MCF 10A (cell line): ENCODE results near the gene TRPC4AP. TPM values are rescaled to one million over a fixed set of nuclear protein-coding genes. Genes with fewer than 3 reads are reported as not detected.

ENCODE experiments used
- BruUV-seq: library from RNA; stranded (reverse); fragments of 400-500 nt; replicated peaks from 2 replicates; lab custom pipeline; 2021; lab: Mats Ljungman, UMichigan
- CTCF ChIA-PET: fragments of 300-600 bp; sonication (Branson Sonifier 250); formaldehyde crosslinking; extraction: SDS; loops from one replicate; lab custom pipeline; 2021; ENCODE audit warnings: antibody characterized with exemption, inconsistent platforms; lab: Yijun Ruan, JAX
- POLR2A ChIA-PET: fragments of 300-600, 350-650 bp; sonication (Branson Sonifier 250); formaldehyde crosslinking; extraction: SDS; loops from one replicate; lab custom pipeline; 2020; ENCODE audit warnings: antibody characterized with exemption, inconsistent platforms; lab: Yijun Ruan, JAX
- DNase-seq: peaks from one replicate; pipeline ENCODE4 v3.0.0-alpha.2; 2018; ENCODE audit not compliant: unreplicated experiment
- H3K27ac Mint-ChIP-seq: one replicate; pipeline ENCODE4 v1.8.0; 2022; ENCODE audit warnings: mild to moderate bottlenecking, low read depth, mixed read lengths; ENCODE audit not compliant: unreplicated experiment
- H3K27me3 Mint-ChIP-seq: one replicate; pipeline ENCODE4 v1.8.0; 2022; ENCODE audit warnings: mixed read lengths; ENCODE audit not compliant: insufficient read depth, unreplicated experiment
- H3K36me3 Mint-ChIP-seq: one replicate; pipeline ENCODE4 v1.8.0; 2022; ENCODE audit warnings: mild to moderate bottlenecking, moderate library complexity, mixed read lengths; ENCODE audit not compliant: insufficient read depth, unreplicated experiment
- H3K4me1 Mint-ChIP-seq: one replicate; pipeline ENCODE4 v1.8.0; 2022; ENCODE audit warnings: mixed read lengths; ENCODE audit not compliant: insufficient read depth, unreplicated experiment
- H3K4me3 Mint-ChIP-seq: one replicate; pipeline ENCODE4 v1.8.0; 2022; ENCODE audit warnings: mild to moderate bottlenecking, moderate library complexity, mixed read lengths; ENCODE audit not compliant: unreplicated experiment
- H3K9me3 Mint-ChIP-seq: one replicate; pipeline ENCODE4 v1.8.0; 2022; ENCODE audit warnings: mixed read lengths; ENCODE audit not compliant: unreplicated experiment
- CTCF ChIP-seq: fragments of 200-600 bp; IDR thresholded peaks from one replicate; pipeline ENCODE4 v1.8.0; 2022; ENCODE audit warnings: antibody characterized with exemption, mild to moderate bottlenecking; ENCODE audit not compliant: unreplicated experiment
- intact Hi-C: fragments of 100-400 bp; cut with micrococcal nuclease; formaldehyde crosslinking; loops from 2 replicates; pipeline ENCODE4 v1.14.1; 2022
- total RNA-seq: library from RNA; stranded (reverse); gene quantifications from 2 replicates; pipeline ENCODE4 v1.2.3, GENCODE V29; 2022

The TRPC4AP gene
- total RNA-seq, 1 experiment from 2014 or later, result 51.8 TPM

GRCh38 chr20:35120012-35120701, 27.6 kb upstream of the TRPC4AP start:
- Mint-ChIP-seq H3K27ac (no peak overlapping the region), H3K27me3 (no peaks in the 10 kb centered on the region), H3K9me3 (no peaks in the 10 kb centered on the region), H3K36me3 (peaks cover 81% of the 10 kb centered on the region), H3K4me3 (no peak overlapping the region), H3K4me1 (no peaks in the 10 kb centered on the region)
- POLR2A ChIA-PET, result interaction anchor here (0.9 kb wide), 1 partner anchor 8 kb away, joined by 3 read pairs; no protein-coding TSS in a partner anchor
- no TSS peak for BruUV-seq
- no peak for TF ChIP-seq CTCF
- intact Hi-C loops, result no loop called here
- no peak for DNase-seq
- CTCF ChIA-PET, result no interaction called here

- Mint-ChIP-seq H3K27ac (no peak overlapping the region), H3K4me3 (no peak overlapping the region), H3K27me3 (no peaks in the 10 kb centered on the region), H3K9me3 (no peaks in the 10 kb centered on the region), H3K4me1 (no peaks in the 10 kb centered on the region), H3K36me3 (peaks cover 70% of the 10 kb centered on the region)
- CTCF ChIA-PET, result interaction anchor here (0.6 to 1.0 kb wide), 2 partner anchors 26 to 27 kb away, joined by 3 to 4 read pairs; no protein-coding TSS in a partner anchor
- intact Hi-C loops, result no loop called here
- POLR2A ChIA-PET, result no interaction called here
- no TSS peak for BruUV-seq
- DNase-seq, result no peak
- TF ChIP-seq CTCF, result no peak
Measured at GRCh38 chr20:35117629-35118028, 25.0 kb upstream of the TRPC4AP start.

GRCh38 chr20:35117196-35117595, 24.6 kb upstream of the TRPC4AP start:
- Mint-ChIP-seq H3K27ac (no peak overlapping the region), H3K27me3 (no peaks in the 10 kb centered on the region), H3K9me3 (no peaks in the 10 kb centered on the region), H3K4me3 (no peak overlapping the region), H3K4me1 (no peaks in the 10 kb centered on the region), H3K36me3 (peaks cover 65% of the 10 kb centered on the region)
- no peak for TF ChIP-seq CTCF
- POLR2A ChIA-PET, result no interaction called here
- BruUV-seq, result no TSS peak
- intact Hi-C loops, result no loop called here
- DNase-seq, result no peak
- CTCF ChIA-PET, result interaction anchor here (0.8 to 1.6 kb wide), 2 partner anchors 21 to 27 kb away, joined by 4 to 6 read pairs; no protein-coding TSS in a partner anchor

GRCh38 chr20:35116258-35116657, 23.7 kb upstream of the TRPC4AP start:
- Mint-ChIP-seq H3K4me1 (peaks cover 3% of the 10 kb centered on the region), H3K4me3 (no peak overlapping the region), H3K36me3 (peaks cover 62% of the 10 kb centered on the region)

More at GRCh38 chr20:35116258-35116657, 23.7 kb upstream of the TRPC4AP start:
- intact Hi-C loops, result no loop called here
- no peaks in the 10 kb centered on the region for H3K27me3 Mint-ChIP-seq
- no peak overlapping the region for H3K27ac Mint-ChIP-seq
- no peak for TF ChIP-seq CTCF
- H3K9me3 Mint-ChIP-seq, result no peaks in the 10 kb centered on the region
- POLR2A ChIA-PET, result interaction anchor here (0.6 kb wide), 1 partner anchor 141 kb away, joined by 3 read pairs; no protein-coding TSS in a partner anchor
- DNase-seq, result no peak
- CTCF ChIA-PET, result interaction anchor here (0.6 to 1.8 kb wide), 6 partner anchors 20 to 462 kb away, joined by 4 to 11 read pairs (median 4); no protein-coding TSS in a partner anchor
- no TSS peak for BruUV-seq
